ENCODE data around the gene CCDC187.
"Not testable (repeated sequence)": the region's sequence is repeated elsewhere in the genome, so short reads cannot be mapped to it uniquely, and the experiment has no call there.

CCDC187 gene

DNA sequence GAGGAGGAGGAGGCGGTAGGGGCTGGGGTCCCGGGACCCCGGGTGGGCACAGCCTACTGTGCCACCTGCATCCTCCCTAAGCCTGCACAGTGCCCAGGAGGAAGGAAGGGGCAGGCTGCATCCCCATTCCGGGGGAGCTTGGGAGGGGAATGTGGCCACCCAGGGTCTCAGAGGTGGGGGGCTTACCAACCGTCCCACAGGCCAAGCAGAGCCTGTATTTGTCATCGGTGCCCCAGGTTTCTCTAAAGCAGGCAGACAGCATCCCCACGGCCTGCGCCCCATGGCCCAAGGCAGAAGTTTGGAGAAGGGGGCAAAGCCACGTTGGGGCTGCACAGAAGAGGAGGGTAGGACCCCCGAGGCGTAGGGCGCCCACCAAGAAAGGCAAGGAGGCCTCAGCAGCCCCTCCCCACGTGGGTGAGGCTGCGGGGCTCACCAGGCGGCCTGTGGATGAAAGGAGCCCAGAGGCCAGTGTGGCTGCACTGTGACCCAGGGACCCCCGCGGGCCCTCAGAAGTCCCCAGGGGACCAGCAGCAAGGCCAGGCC lies 22.9 kb upstream of the CCDC187 start:
- DNase-seq = no peak

DNA sequence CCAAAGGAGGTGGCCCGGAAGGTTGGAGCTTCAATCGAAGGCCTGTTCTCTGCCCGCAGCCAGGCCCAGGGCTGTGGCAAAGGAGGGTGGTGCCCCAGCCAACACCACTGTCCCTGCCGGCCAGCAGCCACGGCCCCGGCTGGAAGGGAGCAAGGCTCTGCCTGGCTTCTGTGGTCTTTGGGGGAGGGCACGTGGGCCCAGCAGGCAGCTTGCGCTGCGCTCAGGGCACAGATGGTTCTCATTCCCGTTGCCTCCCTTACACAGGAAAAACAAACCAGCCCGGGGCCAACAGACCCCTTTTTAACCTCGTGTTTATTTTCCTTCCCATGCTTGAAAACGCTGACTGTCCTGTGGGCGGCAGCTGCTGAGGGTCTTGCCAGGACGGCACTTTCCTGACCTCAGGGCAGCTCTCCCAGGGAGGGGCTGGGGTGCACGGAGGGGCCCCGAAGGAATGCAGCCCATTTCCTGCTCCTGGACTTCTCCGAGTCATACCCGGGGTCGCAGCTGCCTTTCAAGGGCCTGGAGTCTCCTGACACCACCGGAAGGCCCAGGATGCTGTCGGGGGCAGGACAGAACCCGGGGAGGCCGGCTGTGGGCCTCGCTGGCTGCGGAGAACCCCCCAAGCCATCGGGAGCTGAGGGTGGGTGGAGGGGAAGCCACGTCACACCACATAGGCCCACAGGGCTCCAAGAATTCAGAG lies 22.3 kb upstream of the CCDC187 start:
- DNase-seq = no peak

DNA sequence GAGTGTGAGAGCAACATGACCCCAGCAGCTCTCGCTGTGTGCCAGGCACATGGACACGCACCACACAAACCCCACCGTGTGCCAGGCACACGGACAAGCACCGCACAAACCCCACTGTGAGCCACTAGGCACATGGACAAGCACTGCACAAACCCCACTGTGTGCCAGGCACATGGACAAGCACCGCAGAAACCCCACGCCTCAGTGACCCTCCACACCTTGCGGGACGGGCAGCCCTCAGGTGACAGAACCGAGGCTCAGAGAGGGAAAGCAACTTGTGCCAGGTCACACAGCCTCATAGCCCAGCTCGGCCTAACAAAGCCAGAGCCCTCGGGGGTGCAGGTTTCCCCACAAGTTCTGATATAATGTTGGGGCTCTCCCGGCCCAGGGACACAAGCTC lies 21.5 kb upstream of the CCDC187 start:
- DNase-seq = no peak

DNA sequence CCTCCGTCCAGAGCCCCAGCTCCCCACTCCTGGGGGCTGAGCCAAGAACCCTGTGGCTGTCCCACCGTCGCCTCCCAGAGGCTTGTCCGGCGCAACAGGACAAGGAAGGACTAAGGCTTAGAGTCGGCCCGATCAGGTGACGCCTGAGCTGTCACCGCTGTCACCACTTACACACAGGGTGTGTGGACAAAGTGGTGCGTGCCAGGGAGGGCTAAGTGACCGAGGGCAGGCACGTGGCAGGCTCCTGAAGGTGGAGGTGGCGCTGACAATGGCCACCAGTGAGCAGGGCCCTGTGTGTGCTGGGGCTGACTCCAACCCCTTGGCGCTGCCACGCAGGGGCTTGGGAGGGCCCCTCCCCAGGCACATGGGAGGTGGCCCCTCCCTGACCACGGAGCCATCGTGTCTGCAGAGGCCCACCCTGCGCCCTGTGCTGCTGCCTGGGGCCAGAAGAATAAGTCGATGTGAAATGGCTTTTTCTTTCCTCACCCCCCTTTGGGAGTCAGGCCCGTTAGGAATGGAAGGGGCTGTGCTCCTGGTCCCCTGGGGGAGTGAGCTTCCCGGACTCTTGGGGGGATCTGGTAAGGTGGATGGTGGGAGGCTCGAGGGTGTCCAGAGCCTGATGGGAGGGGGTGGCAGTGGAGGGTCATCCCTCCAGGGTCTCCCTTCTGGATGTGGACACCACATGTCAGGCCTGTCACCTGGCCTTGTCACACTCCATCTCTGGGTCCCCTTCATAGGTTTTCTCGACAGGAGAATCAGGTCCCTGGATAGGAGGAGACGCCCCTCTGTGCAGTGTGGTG lies 20.8 kb upstream of the CCDC187 start:
- DNase-seq = no peak

GRCh38 chr9:136323371-136323789 lies 19.5 kb upstream of the CCDC187 start:
- DNase-seq = no peak

GRCh38 chr9:136322756-136323330 lies 18.9 kb upstream of the CCDC187 start:
- DNase-seq = no peak

DNA sequence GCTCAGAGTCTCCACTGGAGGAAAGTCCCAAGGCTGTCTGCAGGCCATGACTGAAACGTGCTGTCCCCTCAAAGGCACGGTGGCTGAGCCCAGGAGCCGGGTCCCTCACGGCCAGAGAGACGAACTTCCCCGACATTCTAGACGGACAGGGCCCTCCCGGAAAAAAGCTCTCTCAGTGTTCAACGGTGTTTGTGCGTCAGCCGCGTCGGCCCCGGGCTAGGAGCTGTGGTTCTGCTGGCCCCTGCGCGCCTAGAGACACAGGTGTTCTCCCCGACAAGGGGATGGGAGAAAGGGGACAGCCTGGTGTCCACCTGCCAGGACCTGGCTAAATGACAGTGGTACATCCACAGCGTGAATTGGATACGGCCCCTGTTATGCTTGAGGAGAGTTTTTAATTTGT lies 17.7 kb upstream of the CCDC187 start:
- no peak for DNase-seq

GRCh38 chr9:136320972-136321371 lies 17.1 kb upstream of the CCDC187 start:
- DNase-seq = not testable (repeated sequence)

DNA sequence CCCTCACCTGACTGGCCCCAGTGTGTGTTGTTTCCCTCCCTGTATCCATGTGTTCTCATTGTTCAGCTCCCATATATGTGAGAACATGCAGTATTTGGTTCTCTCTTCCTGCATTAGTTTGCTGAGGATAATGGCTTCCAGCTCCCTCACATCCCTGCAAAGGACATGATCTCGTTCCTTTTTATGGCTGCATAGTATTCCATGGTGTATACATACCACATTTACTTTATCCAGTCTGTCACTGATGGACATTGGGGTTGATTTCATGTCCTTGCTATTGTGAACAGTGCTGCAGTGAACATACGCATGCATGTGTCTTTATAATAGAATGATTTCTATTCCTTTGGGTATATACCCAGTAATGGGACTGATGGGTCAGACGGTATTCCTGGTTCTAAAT lies 16.1 kb upstream of the CCDC187 start:
- not testable (repeated sequence) for DNase-seq

- DNase-seq = not testable (repeated sequence)
Observed at GRCh38 chr9:136319244-136319643, 15.3 kb upstream of the CCDC187 start.

GRCh38 chr9:136318776-136319241 lies 14.9 kb upstream of the CCDC187 start:
- no peak for DNase-seq

DNA sequence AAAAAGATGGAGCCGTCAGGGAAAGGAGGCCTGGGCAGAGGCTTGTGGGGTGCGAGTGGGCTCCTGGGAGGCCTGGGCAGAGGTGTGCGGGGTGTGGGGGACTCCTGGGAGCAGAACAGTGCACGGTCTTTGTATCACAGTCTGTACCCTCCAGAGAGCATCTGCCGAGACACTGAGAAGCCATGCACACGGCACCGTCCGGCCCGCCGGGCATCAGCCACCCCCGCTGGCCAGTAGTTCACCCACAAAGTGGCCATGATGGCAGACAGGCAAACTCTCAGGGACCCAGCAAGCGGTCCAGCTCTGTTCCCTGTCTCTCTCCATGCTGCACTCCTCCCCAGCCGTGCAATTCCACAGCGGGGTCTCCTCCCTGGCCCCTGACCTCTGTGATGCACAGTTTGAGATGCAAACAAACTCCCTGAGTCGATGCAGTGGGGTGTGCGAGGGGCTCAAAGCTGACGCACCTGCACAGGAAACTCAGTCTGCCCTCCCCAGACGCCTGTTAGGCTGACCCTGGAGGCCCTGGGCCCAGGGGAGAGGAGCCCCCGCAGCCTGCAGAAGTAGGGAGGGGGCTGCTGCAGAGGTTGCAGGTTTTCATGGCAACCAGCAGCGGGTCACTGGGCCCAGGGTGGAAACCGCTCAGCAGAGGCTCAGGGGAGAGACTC lies 14.3 kb upstream of the CCDC187 start:
- no peak for DNase-seq

- DNase-seq = no peak
Observed at GRCh38 chr9:136317695-136318094, 13.8 kb upstream of the CCDC187 start.

- no peak for DNase-seq
Observed at GRCh38 chr9:136316896-136317676, 13.2 kb upstream of the CCDC187 start.

GRCh38 chr9:136316271-136316751 lies 12.4 kb upstream of the CCDC187 start:
- DNase-seq = no peak

- no peak for DNase-seq
Observed at GRCh38 chr9:136314944-136315343, 11.1 kb upstream of the CCDC187 start.

- no peak for DNase-seq
Observed at GRCh38 chr9:136314056-136314416, 10.1 kb upstream of the CCDC187 start.

DNA sequence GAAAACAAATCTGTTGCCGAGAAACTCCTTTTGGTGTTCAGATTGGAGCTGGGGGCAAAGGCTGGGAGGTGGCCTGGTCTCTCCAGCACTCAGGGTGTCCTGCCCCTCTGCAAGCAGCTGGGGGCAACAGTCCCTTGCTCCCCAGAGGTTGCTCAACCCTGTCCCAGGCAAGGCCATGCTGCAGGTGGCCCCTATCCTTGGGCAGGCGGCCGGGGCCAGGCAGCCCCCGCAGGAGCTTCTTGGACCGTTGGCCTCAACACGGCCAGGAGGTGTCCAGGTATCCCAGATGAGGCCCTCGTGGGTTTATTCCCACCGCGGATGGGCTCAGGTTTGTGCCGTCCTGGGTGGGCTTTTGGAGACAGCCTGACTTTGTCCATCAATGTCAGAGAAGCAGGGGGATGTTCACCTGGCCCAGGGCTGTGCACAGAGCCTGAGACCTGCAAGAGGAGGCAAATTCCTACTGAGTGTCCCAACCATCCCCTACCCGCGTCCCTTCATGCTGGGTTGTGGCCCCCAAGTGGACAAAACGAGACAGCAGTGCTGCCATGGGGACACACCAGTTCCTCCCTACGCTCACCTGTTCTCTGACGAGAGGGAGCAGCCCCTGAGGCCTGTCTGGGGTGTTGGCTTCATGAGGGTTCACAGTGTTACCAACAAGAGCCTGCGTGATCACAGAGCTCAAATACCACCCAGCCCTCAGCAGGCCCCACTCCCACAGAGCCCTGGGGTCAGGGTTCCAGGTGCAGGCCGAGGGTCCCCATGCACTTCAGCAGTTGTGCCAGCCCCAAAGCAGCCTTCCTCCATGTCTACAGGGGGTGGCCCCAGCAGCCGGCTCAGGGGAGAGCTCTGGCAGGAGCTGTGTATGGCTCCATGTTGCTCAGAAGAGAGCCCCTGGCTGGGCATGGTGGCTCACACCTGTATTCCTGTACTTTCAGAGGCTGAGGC lies 9.5 kb upstream of the CCDC187 start:
- DNase-seq = no peak

- DNase-seq = no peak
Observed at GRCh38 chr9:136312436-136312835, 8.5 kb upstream of the CCDC187 start.

DNA sequence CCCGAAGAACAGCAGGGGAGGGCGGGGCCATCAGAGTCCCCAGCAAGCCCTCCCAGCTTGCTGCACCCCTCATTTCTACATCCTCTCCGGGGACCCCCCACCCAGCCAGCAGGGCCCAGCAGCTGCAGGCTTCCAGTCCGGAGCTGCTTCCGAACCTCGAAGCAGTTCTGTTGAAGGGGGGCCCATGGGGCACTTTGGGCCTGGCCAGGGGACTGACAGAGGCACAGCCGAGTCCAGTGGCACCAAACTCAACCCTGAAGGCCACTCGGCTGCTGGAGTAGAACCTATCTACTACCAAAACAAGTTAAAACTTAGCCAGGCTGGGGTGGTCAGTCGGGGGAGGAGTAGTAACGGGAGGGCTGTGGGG lies 8.1 kb upstream of the CCDC187 start:
- no peak for DNase-seq

All from NCI-H1048 (cell line).